GM23338 (cell line): ENCODE data around the gene CD99L2. TPM values are rescaled to one million over a fixed set of nuclear protein-coding genes. Genes with fewer than 3 reads are reported as not detected.
A peak's percentile ranks its signal among the peaks of the same experiment; 100 is the strongest.

ENCODE experiments used
- ATAC-seq: fragments of 200-7000 bp; cut with Tn5 transposase; 3 replicates; pipeline ENCODE4 v1.9.1; 2020
- DNase-seq: peaks from one replicate; pipeline ENCODE4 v3.0.0-alpha.2; 2015; ENCODE audit warnings: low spot score
- H2AFZ ChIP-seq: fragments of 200-600 bp; sonication (generic); 2 replicates; pipeline ENCODE4 v1.8.0; 2016; ENCODE audit warnings: antibody characterized with exemption, mild to moderate bottlenecking, moderate library complexity
- H3F3A ChIP-seq: fragments of 200-600 bp; sonication (generic); replicated peaks from 2 replicates; pipeline ENCODE4 v1.8.0; 2017; ENCODE audit warnings: antibody characterized with exemption, mixed run types, low read depth
- H3K27ac ChIP-seq: fragments of 200-600 bp; sonication (generic); 2 replicates; pipeline ENCODE4 v1.6.1; 2016; ENCODE audit warnings: low read depth
- H3K27me3 ChIP-seq: fragments of 200-600 bp; sonication (generic); 2 replicates; pipeline ENCODE4 v1.8.0; 2016; ENCODE audit warnings: mild to moderate bottlenecking, mixed run types, moderate library complexity; ENCODE audit not compliant: insufficient read depth
- H3K36me3 ChIP-seq: fragments of 200-600 bp; sonication (generic); 2 replicates; pipeline ENCODE4 v1.8.0; 2016; ENCODE audit warnings: mild to moderate bottlenecking; ENCODE audit not compliant: insufficient read depth
- H3K4me1 ChIP-seq: fragments of 200-600 bp; sonication (generic); 2 replicates; pipeline ENCODE4 v1.8.0; 2016; ENCODE audit warnings: mild to moderate bottlenecking, moderate library complexity; ENCODE audit not compliant: insufficient read depth
- H3K4me2 ChIP-seq: fragments of 200-600 bp; sonication (generic); 2 replicates; pipeline ENCODE4 v1.7.1; 2017; ENCODE audit warnings: mixed run types
- H3K4me3 ChIP-seq: fragments of 200-600 bp; sonication (generic); 2 replicates; pipeline ENCODE4 v1.6.1; 2016; ENCODE audit warnings: mixed run types
- H3K79me2 ChIP-seq: fragments of 200-600 bp; sonication (generic); replicated peaks from 2 replicates; pipeline ENCODE4 v1.8.0; 2017; ENCODE audit warnings: mild to moderate bottlenecking; ENCODE audit not compliant: insufficient read depth
- H3K9me2 ChIP-seq: fragments of 200-600 bp; sonication (generic); 2 replicates; pipeline ENCODE4 v1.8.0; 2017; ENCODE audit not compliant: insufficient read depth
- H4K20me1 ChIP-seq: fragments of 200-600 bp; sonication (generic); replicated peaks from 2 replicates; pipeline ENCODE4 v1.8.0; 2017; ENCODE audit warnings: mild to moderate bottlenecking; ENCODE audit not compliant: insufficient read depth
- H3K27ac Mint-ChIP-seq: 2 replicates; pipeline ENCODE4 v1.8.0; 2020; ENCODE audit warnings: inconsistent platforms, mild to moderate bottlenecking, moderate library complexity, mixed read lengths
- H3K27me3 Mint-ChIP-seq: 3 replicates; pipeline ENCODE4 v1.8.0; 2022; ENCODE audit warnings: low read depth, mild to moderate bottlenecking, moderate library complexity, mixed read lengths, inconsistent platforms; ENCODE audit not compliant: insufficient read depth, poor library complexity
- H3K36me3 Mint-ChIP-seq: 3 replicates; pipeline ENCODE4 v1.8.0; 2021; ENCODE audit warnings: low read depth, mild to moderate bottlenecking, inconsistent platforms, moderate library complexity, mixed read lengths
- H3K4me1 Mint-ChIP-seq: 3 replicates; pipeline ENCODE4 v1.8.0; 2020; ENCODE audit warnings: mild to moderate bottlenecking, inconsistent platforms, mixed read lengths
- H3K4me3 Mint-ChIP-seq: 3 replicates; pipeline ENCODE4 v1.8.0; 2021; ENCODE audit warnings: moderate library complexity, mild to moderate bottlenecking, inconsistent platforms, mixed read lengths
- H3K9me3 Mint-ChIP-seq: 3 replicates; pipeline ENCODE4 v1.8.0; 2020; ENCODE audit warnings: moderate library complexity, mild to moderate bottlenecking, inconsistent platforms, mixed read lengths
- CREB1 ChIP-seq: fragments of 250-450 bp; sonication (Bioruptor Pico); IDR thresholded peaks from 2 replicates; pipeline ENCODE4 v1.5.0; 2020; ENCODE audit warnings: low read depth, mild to moderate bottlenecking, moderate library complexity
- CTCF ChIP-seq, 2 experiments: fragments of 200-600 bp in 1 of 2; sonication (generic) in 1 of 2; conservative IDR thresholded peaks; 2 replicates each; pipeline versions ENCODE4 v1.5.1 to v1.6.1; 2016 to 2017; ENCODE audit warnings: antibody characterized with exemption in 2 of 2, low read depth in 2 of 2, mild to moderate bottlenecking in 2 of 2, moderate library complexity in 1 of 2
- ETS1 ChIP-seq: IDR thresholded peaks from 2 replicates; pipeline ENCODE4 v1.6.1; 2016; ENCODE audit warnings: antibody characterized with exemption
- EZH2 ChIP-seq: fragments of 200-600 bp; sonication (generic); IDR thresholded peaks from one replicate; pipeline ENCODE4 v1.8.0; 2017; ENCODE audit warnings: antibody characterized with exemption, mild to moderate bottlenecking, low read depth; ENCODE audit not compliant: unreplicated experiment
- EZH2phosphoT487 ChIP-seq: fragments of 200-600 bp; sonication (generic); IDR thresholded peaks from one replicate; pipeline ENCODE4 v1.8.1; 2018; ENCODE audit warnings: antibody characterized with exemption; ENCODE audit not compliant: unreplicated experiment
- JUNB ChIP-seq: IDR thresholded peaks from one replicate; pipeline ENCODE4 v1.6.1; 2016; ENCODE audit warnings: antibody characterized with exemption; ENCODE audit not compliant: unreplicated experiment
- NANOG ChIP-seq: IDR thresholded peaks from 2 replicates; pipeline ENCODE4 v1.6.1; 2016; ENCODE audit warnings: antibody characterized with exemption, borderline replicate concordance
- POLR2AphosphoS5 ChIP-seq: IDR thresholded peaks from 2 replicates; pipeline ENCODE4 v1.6.1; 2016; ENCODE audit warnings: antibody characterized with exemption, low read depth
- STAT1 ChIP-seq: IDR thresholded peaks from one replicate; pipeline ENCODE4 v1.6.1; 2016; ENCODE audit warnings: antibody characterized with exemption; ENCODE audit not compliant: unreplicated experiment
- ZNF114 ChIP-seq: fragments of 250-450 bp; sonication (Bioruptor Pico); IDR thresholded peaks from 2 replicates; pipeline ENCODE4 v1.5.0; 2020; ENCODE audit warnings: mild to moderate bottlenecking, moderate library complexity
- ZNF331 ChIP-seq: fragments of 250-450 bp; sonication (Bioruptor Pico); IDR thresholded peaks from 2 replicates; pipeline ENCODE4 v1.5.0; 2020; ENCODE audit warnings: low read depth, mild to moderate bottlenecking, moderate library complexity
- ZNF462 ChIP-seq: fragments of 250-450 bp; sonication (Bioruptor Pico); IDR thresholded peaks from 2 replicates; pipeline ENCODE4 v1.5.0; 2020; ENCODE audit warnings: mild to moderate bottlenecking, moderate library complexity
- polyA plus RNA-seq: library from polyadenylated mRNA; unstranded; fragments of >200 nt; fragmentation: Nextera tagmentation; extraction: Ambion mirVana; gene quantifications from 2 replicates; pipeline ENCODE4 v1.2.1, GENCODE V29; 2016
- total RNA-seq: library from RNA; depleted of rRNA; stranded (reverse); fragments of >200 nt; shearing (Covaris generic); gene quantifications from 2 replicates; pipeline ENCODE4 v1.2.3, GENCODE V29; 2014
- TF ChIP-seq, protein P1 (sequence below): IDR thresholded peaks from one replicate; pipeline ENCODE4 v1.6.1; 2018; ENCODE audit warnings: antibody characterized with exemption; ENCODE audit not compliant: unreplicated experiment

The CD99L2 gene
- total and polyA plus RNA-seq, 2 experiments from 2014 or later, result 2.6 to 6.4 TPM

DNA sequence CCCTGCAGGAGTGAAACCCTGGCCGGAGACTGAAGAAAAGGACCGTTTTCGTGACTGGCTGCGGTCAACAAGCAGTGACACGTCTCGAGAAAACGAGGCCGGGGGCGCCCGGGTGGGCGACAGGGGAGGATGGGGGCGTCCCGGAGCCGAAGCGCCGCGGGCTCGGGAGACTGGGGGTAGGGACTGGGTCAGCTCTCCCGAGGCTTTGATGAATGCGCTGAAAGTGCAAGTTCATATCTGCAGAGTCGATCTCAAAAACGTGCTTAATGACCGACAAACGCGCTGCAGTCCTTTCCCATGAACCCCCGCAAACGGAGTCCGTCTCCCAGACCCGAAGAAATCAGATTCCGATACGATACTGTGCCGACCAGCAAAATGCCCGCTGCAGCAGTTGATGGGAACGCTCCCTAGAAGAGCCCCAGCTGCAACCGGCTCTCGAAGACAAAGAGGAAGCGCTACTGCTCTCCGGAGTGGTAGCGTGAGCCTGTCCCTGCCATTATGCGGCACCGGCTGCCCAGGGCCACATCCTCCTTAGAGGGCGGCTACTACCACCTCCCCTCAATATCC lies 806 bp upstream of the CD99L2 start:
- TF ChIP-seq ETS1, result no peak
- TF ChIP-seq CTCF (conservative IDR thresholded peaks at IDR 0.05; ENCODE audit: low read depth in 2 of 2), result no peak
- no peak; the same call in 1 of the 2 replicates for TF ChIP-seq POLR2AphosphoS5
- TF ChIP-seq NANOG, result no peak
- TF ChIP-seq ZNF462 (CRISPR knock-in tag), result no peak
- no peak for TF ChIP-seq STAT1
- no peak for TF ChIP-seq JUNB
- TF ChIP-seq, protein P1, sequence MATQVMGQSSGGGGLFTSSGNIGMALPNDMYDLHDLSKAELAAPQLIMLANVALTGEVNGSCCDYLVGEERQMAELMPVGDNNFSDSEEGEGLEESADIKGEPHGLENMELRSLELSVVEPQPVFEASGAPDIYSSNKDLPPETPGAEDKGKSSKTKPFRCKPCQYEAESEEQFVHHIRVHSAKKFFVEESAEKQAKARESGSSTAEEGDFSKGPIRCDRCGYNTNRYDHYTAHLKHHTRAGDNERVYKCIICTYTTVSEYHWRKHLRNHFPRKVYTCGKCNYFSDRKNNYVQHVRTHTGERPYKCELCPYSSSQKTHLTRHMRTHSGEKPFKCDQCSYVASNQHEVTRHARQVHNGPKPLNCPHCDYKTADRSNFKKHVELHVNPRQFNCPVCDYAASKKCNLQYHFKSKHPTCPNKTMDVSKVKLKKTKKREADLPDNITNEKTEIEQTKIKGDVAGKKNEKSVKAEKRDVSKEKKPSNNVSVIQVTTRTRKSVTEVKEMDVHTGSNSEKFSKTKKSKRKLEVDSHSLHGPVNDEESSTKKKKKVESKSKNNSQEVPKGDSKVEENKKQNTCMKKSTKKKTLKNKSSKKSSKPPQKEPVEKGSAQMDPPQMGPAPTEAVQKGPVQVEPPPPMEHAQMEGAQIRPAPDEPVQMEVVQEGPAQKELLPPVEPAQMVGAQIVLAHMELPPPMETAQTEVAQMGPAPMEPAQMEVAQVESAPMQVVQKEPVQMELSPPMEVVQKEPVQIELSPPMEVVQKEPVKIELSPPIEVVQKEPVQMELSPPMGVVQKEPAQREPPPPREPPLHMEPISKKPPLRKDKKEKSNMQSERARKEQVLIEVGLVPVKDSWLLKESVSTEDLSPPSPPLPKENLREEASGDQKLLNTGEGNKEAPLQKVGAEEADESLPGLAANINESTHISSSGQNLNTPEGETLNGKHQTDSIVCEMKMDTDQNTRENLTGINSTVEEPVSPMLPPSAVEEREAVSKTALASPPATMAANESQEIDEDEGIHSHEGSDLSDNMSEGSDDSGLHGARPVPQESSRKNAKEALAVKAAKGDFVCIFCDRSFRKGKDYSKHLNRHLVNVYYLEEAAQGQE, result no peak
- no peak for TF ChIP-seq EZH2phosphoT487
- no peak for TF ChIP-seq ZNF331
- no peak for TF ChIP-seq CREB1
- no peak for TF ChIP-seq EZH2
- TF ChIP-seq ZNF114 (CRISPR knock-in tag), result no peak
- Mint-ChIP-seq H3K36me3 (peaks cover 6% of the 10 kb centered on the region; the same call in 1 of the 3 replicates), H3K4me3 (peak overlapping the region; percentile 78), H3K27me3 (peaks cover 15% of the 10 kb centered on the region), H3K27ac (peak overlapping the region; percentile 92), H3K9me3 (no peaks in the 10 kb centered on the region; the same call in 1 of the 3 replicates), H3K4me1 (peaks cover 44% of the 10 kb centered on the region)
- H3K36me3 ChIP-seq, result no peaks in the 10 kb centered on the region
- peak; percentile 14 for ATAC-seq
- 0 out of 2 replicates have a peak, but pooled peaks cover 5% of the 10 kb centered on the region for H4K20me1 ChIP-seq
- H3K4me2 ChIP-seq, result peak overlapping the region; percentile 83
- H3K4me1 ChIP-seq, result peaks cover 37% of the 10 kb centered on the region
- 0 out of 2 replicates have a peak, but pooled peaks cover 3% of the 10 kb centered on the region for H3F3A ChIP-seq
- H2AFZ ChIP-seq, result no peak overlapping the region
- peaks cover 14% of the 10 kb centered on the region for H3K79me2 ChIP-seq
- DNase-seq, result peak; percentile 50
- peak overlapping the region; percentile 80; the same call in 1 of the 2 replicates for H3K27ac ChIP-seq
- peak overlapping the region; percentile 70 for H3K4me3 ChIP-seq
- H3K27me3 ChIP-seq, result no peaks in the 10 kb centered on the region
- H3K9me2 ChIP-seq, result no peaks in the 10 kb centered on the region
